DOHH2 (cell line): ENCODE data around the gene MAGI1.

Source experiments
- H3F3A ChIP-seq: fragments of 200-600 bp; sonication (generic), shearing (Covaris generic); 2 replicates; pipeline ENCODE4 v1.6.0; 2016; ENCODE audit warnings: antibody characterized with exemption, mild to moderate bottlenecking; ENCODE audit not compliant: control insufficient read depth, insufficient read depth
- H3K27ac ChIP-seq: fragments of 200-600 bp; sonication (generic); 2 replicates; pipeline ENCODE4 v1.5.1; 2014; ENCODE audit warnings: low read depth, mild to moderate bottlenecking, low read length, moderate library complexity
- H3K27me3 ChIP-seq: fragments of 200-600 bp; sonication (generic); 2 replicates; pipeline ENCODE4 v1.6.1; 2014; ENCODE audit warnings: mild to moderate bottlenecking, low read length, mixed read lengths; ENCODE audit not compliant: control insufficient read depth
- H3K36me3 ChIP-seq: fragments of 200-600 bp; sonication (generic); 2 replicates; pipeline ENCODE4 v1.6.1; 2014; ENCODE audit warnings: mild to moderate bottlenecking, low read length, moderate library complexity, mixed read lengths; ENCODE audit not compliant: control insufficient read depth
- H3K4me1 ChIP-seq: fragments of 200-600 bp; sonication (generic); 2 replicates; pipeline ENCODE4 v1.6.1; 2014; ENCODE audit warnings: mild to moderate bottlenecking, low read length, mixed read lengths; ENCODE audit not compliant: control insufficient read depth
- H3K4me2 ChIP-seq: fragments of 200-600 bp; sonication (generic); 2 replicates; pipeline ENCODE4 v1.6.0; 2014; ENCODE audit warnings: mild to moderate bottlenecking, low read length, moderate library complexity
- H3K4me3 ChIP-seq: fragments of 200-600 bp; sonication (generic); 2 replicates; pipeline ENCODE4 v1.5.1; 2014; ENCODE audit warnings: mild to moderate bottlenecking, low read length, mixed read lengths
- H3K79me2 ChIP-seq: fragments of 200-600 bp; sonication (generic); 2 replicates; pipeline ENCODE4 v1.6.1; 2014; ENCODE audit warnings: mild to moderate bottlenecking, low read length, mixed read lengths; ENCODE audit not compliant: control insufficient read depth
- H3K9me2 ChIP-seq: fragments of 200-600 bp; sonication (generic); replicated peaks from 2 replicates; pipeline ENCODE4 v1.6.1; 2014; ENCODE audit warnings: mild to moderate bottlenecking, low read length, mixed read lengths; ENCODE audit not compliant: control insufficient read depth
- H3K9me3 ChIP-seq: fragments of 200-600 bp; sonication (generic); 2 replicates; pipeline ENCODE4 v1.6.1; 2014; ENCODE audit warnings: antibody characterized with exemption, low read length, mixed read lengths; ENCODE audit not compliant: control insufficient read depth, insufficient read depth
- H4K20me1 ChIP-seq: fragments of 200-600 bp; sonication (generic); 2 replicates; pipeline ENCODE4 v1.6.0; 2014; ENCODE audit warnings: low read depth, mild to moderate bottlenecking, antibody characterized with exemption, low read length, moderate library complexity; ENCODE audit not compliant: control insufficient read depth, insufficient read depth
- CTCF ChIP-seq: fragments of 200-600 bp; sonication (generic); IDR thresholded peaks from one replicate; pipeline ENCODE4 v1.5.1; 2014; ENCODE audit warnings: antibody characterized with exemption, mild to moderate bottlenecking, low read depth, low read length; ENCODE audit not compliant: poor library complexity, severe bottlenecking
- EZH2phosphoT487 ChIP-seq: fragments of 200-600 bp; sonication (generic); IDR thresholded peaks from 2 replicates; pipeline ENCODE4 v1.6.1; 2017; ENCODE audit warnings: borderline replicate concordance, mild to moderate bottlenecking, antibody characterized with exemption, low read length, moderate library complexity, mixed read lengths

Gene MAGI1

GRCh38 chr3:66018057-66019033 lies 20.4 kb downstream of the MAGI1 start:
- H4K20me1 ChIP-seq: no peaks in the 10 kb centered on the region
- TF ChIP-seq CTCF (no peak), EZH2phosphoT487 (no peak)
- H3K9me2 ChIP-seq: no peaks in the 10 kb centered on the region
- no peak overlapping the region for H3K27ac ChIP-seq
- H3K27me3 ChIP-seq: peaks cover 4% of the 10 kb centered on the region; the same call in 1 of the 2 replicates
- no peak overlapping the region for H3K4me2 ChIP-seq
- H3K4me1 ChIP-seq: no peaks in the 10 kb centered on the region
- no peak overlapping the region for H3K4me3 ChIP-seq
- no peaks in the 10 kb centered on the region for H3F3A ChIP-seq
- no peaks in the 10 kb centered on the region for H3K79me2 ChIP-seq
- no peaks in the 10 kb centered on the region for H3K36me3 ChIP-seq
- H3K9me3 ChIP-seq: no peaks in the 10 kb centered on the region

GRCh38 chr3:66017591-66017990 lies 21.1 kb downstream of the MAGI1 start:
- Histone ChIP-seq H3K4me1 (no peaks in the 10 kb centered on the region), H3K79me2 (no peaks in the 10 kb centered on the region), H3K4me2 (no peak overlapping the region), H3K36me3 (no peaks in the 10 kb centered on the region), H3K9me3 (no peaks in the 10 kb centered on the region), H3K9me2 (no peaks in the 10 kb centered on the region), H3K4me3 (no peak overlapping the region), H3K27ac (no peak overlapping the region), H3F3A (no peaks in the 10 kb centered on the region), H4K20me1 (no peaks in the 10 kb centered on the region), H3K27me3 (peaks cover 4% of the 10 kb centered on the region; the same call in 1 of the 2 replicates)
- TF ChIP-seq EZH2phosphoT487 (no peak), CTCF (no peak)

GRCh38 chr3:66017084-66017483 lies 21.6 kb downstream of the MAGI1 start:
- H3F3A ChIP-seq: no peaks in the 10 kb centered on the region
- H3K27me3 ChIP-seq: peaks cover 4% of the 10 kb centered on the region; the same call in 1 of the 2 replicates
- TF ChIP-seq CTCF: no peak
- no peak for TF ChIP-seq EZH2phosphoT487
- no peaks in the 10 kb centered on the region for H3K9me2 ChIP-seq
- no peak overlapping the region for H3K27ac ChIP-seq
- H3K79me2 ChIP-seq: no peaks in the 10 kb centered on the region
- H3K4me1 ChIP-seq: no peaks in the 10 kb centered on the region
- no peaks in the 10 kb centered on the region for H3K9me3 ChIP-seq
- no peak overlapping the region for H3K4me3 ChIP-seq
- H3K4me2 ChIP-seq: no peak overlapping the region
- H3K36me3 ChIP-seq: no peaks in the 10 kb centered on the region
- H4K20me1 ChIP-seq: no peaks in the 10 kb centered on the region
